ENCODE data around the gene MYBPHL. TPM values are rescaled to one million over a fixed set of nuclear protein-coding genes. Genes with fewer than 3 reads are reported as not detected.

Gene MYBPHL
- total RNA-seq, 1 donor from 2014 or later: not detected

DNA sequence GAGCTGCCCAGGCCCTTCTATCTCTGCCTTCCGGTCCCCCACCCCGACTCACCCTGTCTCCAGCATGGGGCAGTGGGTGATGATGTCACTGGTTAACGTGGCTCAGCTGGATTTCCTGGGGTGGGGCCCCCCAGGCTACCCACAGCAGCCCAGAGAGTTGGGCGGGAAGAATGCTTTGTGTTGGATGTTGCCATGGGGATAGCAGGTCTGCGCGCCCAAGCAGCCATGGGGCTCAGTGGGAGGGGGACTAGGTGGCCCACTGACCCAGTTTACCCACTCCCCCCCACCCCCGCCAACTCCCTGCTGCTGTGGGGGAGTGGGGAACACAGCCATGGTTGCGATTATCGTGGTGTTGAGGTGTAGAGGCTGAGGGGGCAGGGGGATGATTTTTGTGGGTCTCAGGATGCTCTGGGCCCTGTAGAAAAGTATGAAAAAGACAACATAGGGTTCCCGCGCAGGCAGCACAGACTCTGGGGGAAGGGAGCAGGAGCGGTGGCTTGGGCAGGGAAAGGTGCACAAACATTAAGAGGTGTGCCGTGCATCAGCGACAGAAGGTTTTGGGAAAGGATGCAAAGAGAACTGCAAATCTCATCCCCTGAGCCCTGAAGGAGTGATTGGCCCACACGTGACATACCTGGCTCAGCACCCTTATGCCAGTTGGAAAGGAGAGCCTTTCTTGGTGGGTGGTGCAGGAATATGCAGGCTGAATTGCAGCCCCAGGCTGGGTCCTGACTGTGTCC is 49.0 kb downstream of the MYBPHL start:
- TF ChIP-seq, protein P1, sequence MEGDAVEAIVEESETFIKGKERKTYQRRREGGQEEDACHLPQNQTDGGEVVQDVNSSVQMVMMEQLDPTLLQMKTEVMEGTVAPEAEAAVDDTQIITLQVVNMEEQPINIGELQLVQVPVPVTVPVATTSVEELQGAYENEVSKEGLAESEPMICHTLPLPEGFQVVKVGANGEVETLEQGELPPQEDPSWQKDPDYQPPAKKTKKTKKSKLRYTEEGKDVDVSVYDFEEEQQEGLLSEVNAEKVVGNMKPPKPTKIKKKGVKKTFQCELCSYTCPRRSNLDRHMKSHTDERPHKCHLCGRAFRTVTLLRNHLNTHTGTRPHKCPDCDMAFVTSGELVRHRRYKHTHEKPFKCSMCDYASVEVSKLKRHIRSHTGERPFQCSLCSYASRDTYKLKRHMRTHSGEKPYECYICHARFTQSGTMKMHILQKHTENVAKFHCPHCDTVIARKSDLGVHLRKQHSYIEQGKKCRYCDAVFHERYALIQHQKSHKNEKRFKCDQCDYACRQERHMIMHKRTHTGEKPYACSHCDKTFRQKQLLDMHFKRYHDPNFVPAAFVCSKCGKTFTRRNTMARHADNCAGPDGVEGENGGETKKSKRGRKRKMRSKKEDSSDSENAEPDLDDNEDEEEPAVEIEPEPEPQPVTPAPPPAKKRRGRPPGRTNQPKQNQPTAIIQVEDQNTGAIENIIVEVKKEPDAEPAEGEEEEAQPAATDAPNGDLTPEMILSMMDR (IDR thresholded peaks at IDR 0.05): no peak
- intact Hi-C loops (cut with DNase I): no loop called here

DNA sequence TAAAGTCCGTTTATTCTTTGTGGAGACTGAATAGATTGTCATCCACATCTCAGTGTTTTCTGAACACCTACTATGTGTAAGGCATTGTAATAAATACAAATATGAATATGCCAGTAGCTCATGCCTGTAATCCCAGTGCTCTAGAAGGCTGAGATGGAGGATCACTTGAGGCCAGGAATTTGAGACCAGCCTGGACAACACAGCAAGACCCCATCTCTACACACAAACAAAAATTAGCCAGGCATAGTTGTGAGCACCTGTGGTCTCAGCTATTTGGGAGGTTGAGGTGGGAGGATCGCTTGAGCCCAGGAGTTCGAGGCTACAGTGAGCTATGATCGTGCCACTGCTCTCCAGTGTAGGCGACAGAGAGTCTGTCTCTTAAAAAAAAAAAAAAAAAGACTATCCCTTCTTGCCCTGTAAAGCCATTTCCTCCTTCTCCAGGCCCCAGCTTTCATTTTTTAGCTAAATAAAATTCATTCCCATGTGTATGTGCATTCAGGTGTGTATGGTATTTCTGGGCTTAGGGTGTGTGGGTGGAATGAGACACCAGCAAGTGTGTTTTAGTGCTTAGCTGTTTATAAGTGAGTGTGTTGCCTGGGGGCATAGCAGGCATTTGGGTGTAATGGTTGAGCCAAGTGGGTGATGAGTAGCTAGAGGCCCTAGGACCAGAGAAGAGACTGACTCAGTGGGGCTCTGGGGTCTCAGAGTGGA is 49.7 kb downstream of the MYBPHL start:
- intact Hi-C loops (cut with DNase I): no loop called here
- TF ChIP-seq, protein P1 (IDR thresholded peaks at IDR 0.05): no peak
- no peak overlapping the region for H3K4me3 ChIP-seq

More for the DNA sequence above, 49.0 kb downstream of the MYBPHL start:
- Histone ChIP-seq H3K36me3 (no peaks in the 10 kb centered on the region), H3K27me3 (no peaks in the 10 kb centered on the region), H3K4me1 (peaks cover 9 to 17% of the 10 kb centered on the region in 2 donors), H3K27ac (no peak overlapping the region), H3K9me3 (no peaks in the 10 kb centered on the region), H3K4me3 (no peak overlapping the region)
- DNase-seq (ENCODE audit: low spot score in 2 of 2): no peak

DNA sequence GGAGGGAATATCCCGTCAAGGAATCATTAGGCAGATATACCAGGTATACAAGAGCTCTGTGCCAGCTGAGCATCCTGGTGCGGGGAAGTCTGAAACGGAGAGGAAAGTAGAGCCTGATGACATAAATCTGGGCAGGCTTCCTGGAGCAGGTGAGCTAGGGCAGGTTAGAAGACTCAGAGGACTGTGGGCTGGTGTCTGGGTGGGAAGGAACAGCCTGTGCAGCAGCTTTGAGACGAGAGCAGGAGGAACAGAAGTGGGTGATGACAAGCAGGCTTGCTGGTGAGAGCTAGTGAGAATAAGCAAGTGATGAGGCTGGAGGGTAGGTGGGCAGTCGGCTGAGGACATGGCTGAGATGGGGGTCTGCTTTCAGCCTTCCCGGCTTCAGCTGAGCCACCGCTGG is 50.7 kb downstream of the MYBPHL start:
- intact Hi-C loops (cut with DNase I): no loop called here
- H3K27ac ChIP-seq: no peak overlapping the region
- TF ChIP-seq, protein P1 (IDR thresholded peaks at IDR 0.05): no peak
- H3K36me3 ChIP-seq: no peaks in the 10 kb centered on the region
- H3K9me3 ChIP-seq: no peaks in the 10 kb centered on the region
- no peaks in the 10 kb centered on the region for H3K27me3 ChIP-seq
- H3K4me3 ChIP-seq: no peak overlapping the region
- peaks cover 9 to 17% of the 10 kb centered on the region in 2 donors for H3K4me1 ChIP-seq
- DNase-seq (ENCODE audit: low spot score in 2 of 2): no peak

More for the DNA sequence above, 49.7 kb downstream of the MYBPHL start:
- Histone ChIP-seq H3K27ac (no peak overlapping the region), H3K9me3 (no peaks in the 10 kb centered on the region), H3K27me3 (no peaks in the 10 kb centered on the region), H3K36me3 (no peaks in the 10 kb centered on the region), H3K4me1 (peaks cover 9 to 17% of the 10 kb centered on the region in 2 donors)
- DNase-seq (ENCODE audit: low spot score in 2 of 2): no peak

DNA sequence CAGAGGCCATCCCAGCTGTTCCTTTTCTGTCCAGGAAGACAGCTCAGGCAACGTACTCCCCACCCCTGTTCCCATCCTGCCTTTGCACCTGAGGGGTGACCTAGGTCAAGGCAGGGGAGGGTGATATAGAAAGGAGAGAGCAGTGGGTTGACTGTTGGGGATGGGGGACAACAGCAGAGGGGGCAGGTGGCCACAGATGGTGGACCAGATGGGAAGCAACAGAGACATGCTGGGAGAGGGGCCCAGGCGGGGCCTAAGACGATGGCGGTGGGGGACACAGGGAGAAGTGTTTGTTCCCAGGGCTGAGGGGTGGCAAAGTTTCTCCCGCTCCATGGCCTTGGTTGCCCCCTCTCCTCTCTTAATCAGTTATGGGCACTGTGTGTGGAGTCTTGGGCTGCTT is 51.1 kb downstream of the MYBPHL start:
- Histone ChIP-seq H3K4me1 (peaks cover 9 to 17% of the 10 kb centered on the region in 2 donors), H3K36me3 (no peaks in the 10 kb centered on the region)

DNA sequence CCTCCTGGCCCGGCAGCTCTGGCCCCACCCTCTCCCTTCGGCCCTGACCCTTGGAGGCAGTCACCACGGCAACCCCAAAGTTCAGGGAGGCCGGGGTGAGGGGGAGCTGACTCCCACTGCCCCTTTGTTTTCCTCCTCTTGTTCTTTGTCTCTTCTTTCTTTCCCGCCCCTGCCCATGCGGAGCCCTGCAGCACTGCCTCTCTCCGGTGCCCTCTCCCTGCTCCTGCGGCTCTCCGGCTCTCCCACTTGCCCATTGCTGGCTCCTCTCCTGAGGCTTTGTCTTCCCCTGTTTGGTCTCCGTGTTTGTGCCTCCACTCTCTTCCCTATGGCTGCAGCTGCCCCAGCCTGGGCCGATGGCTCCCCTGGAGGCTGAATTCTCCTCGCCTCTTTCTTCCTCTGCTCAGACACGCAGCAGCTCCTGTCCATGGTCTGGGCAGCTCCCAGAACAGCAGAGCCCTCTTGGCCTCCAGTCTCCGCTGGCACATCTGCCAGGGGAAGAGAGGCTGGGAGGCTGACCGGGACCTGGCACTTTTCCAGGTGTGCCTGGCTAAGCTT is 51.6 kb downstream of the MYBPHL start:
- Histone ChIP-seq H3K4me1 (peaks cover 9 to 19% of the 10 kb centered on the region in 2 donors), H3K4me3 (no peak overlapping the region), H3K9me3 (no peaks in the 10 kb centered on the region), H3K27ac (no peak overlapping the region), H3K36me3 (no peaks in the 10 kb centered on the region), H3K27me3 (no peaks in the 10 kb centered on the region)
- intact Hi-C loops (cut with DNase I): no loop called here
- TF ChIP-seq, protein P1 (IDR thresholded peaks at IDR 0.05): no peak
- DNase-seq (ENCODE audit: low spot score in 2 of 2): no peak

More for the DNA sequence above, 51.1 kb downstream of the MYBPHL start:
- no peak overlapping the region for H3K4me3 ChIP-seq
- TF ChIP-seq, protein P1 (IDR thresholded peaks at IDR 0.05): no peak
- intact Hi-C loops (cut with DNase I): no loop called here
- H3K27me3 ChIP-seq: no peaks in the 10 kb centered on the region
- DNase-seq (ENCODE audit: low spot score in 2 of 2): no peak
- no peaks in the 10 kb centered on the region for H3K9me3 ChIP-seq
- H3K27ac ChIP-seq: no peak overlapping the region

All from ascending aorta (tissue), 2 donors.